Measurements from ENCODE around the gene CFDP1. TPM values are rescaled to one million over a fixed set of nuclear protein-coding genes. Genes with fewer than 3 reads are reported as not detected.
A peak's percentile ranks its signal among the peaks of the same experiment; 100 is the strongest.

CFDP1 gene
- total RNA-seq (2014; rRNA removed; shearing (Covaris generic)), result 45.0 and 54.0 TPM in 2 replicates

GRCh38 chr16:75432828-75433731, at the start of gene CFDP1:
Gene CFDP1, minus strand, starts transcription at chr16:75433503. Its CDS starts 151 bp downstream, at chr16:75433352.
- peak; percentile 92 for DNase-seq (ENCODE audit: low spot score)

- no peak for DNase-seq (ENCODE audit: low spot score)
These were observed 49.3 kb upstream of the CFDP1 start for GRCh38 chr16:75482434-75483205.

GRCh38 chr16:75481475-75481874, 48.2 kb upstream of the CFDP1 start:
- DNase-seq (ENCODE audit: low spot score), result no peak

- no peak for DNase-seq (ENCODE audit: low spot score)
These were observed 46.2 kb upstream of the CFDP1 start for GRCh38 chr16:75479421-75479990.

- DNase-seq (ENCODE audit: low spot score), result no peak
These were observed 45.4 kb upstream of the CFDP1 start for GRCh38 chr16:75478480-75479345.

- DNase-seq (ENCODE audit: low spot score), result no peak
These were observed 44.6 kb upstream of the CFDP1 start for GRCh38 chr16:75477680-75478473.

GRCh38 chr16:75476817-75477216, 43.5 kb upstream of the CFDP1 start:
- DNase-seq (ENCODE audit: low spot score), result no peak

GRCh38 chr16:75475420-75475847, 42.1 kb upstream of the CFDP1 start:
- DNase-seq (ENCODE audit: low spot score), result no peak

GRCh38 chr16:75472908-75473877, 39.9 kb upstream of the CFDP1 start:
- DNase-seq (ENCODE audit: low spot score), result no peak

GRCh38 chr16:75471723-75472633, 38.7 kb upstream of the CFDP1 start:
- peak; percentile 76 for DNase-seq (ENCODE audit: low spot score)

- no peak for DNase-seq (ENCODE audit: low spot score)
These were observed 33.5 kb upstream of the CFDP1 start for GRCh38 chr16:75466760-75467159.

GRCh38 chr16:75464122-75464918, 31.0 kb upstream of the CFDP1 start, which contains the start of gene TMEM170A:
Gene TMEM170A, minus strand, starts transcription at chr16:75464689. Its CDS starts 89 bp downstream, at chr16:75464600.
- DNase-seq (ENCODE audit: low spot score), result peak; percentile 97

GRCh38 chr16:75463389-75464121, 30.3 kb upstream of the CFDP1 start:
- peak; percentile 30 for DNase-seq (ENCODE audit: low spot score)

- no peak for DNase-seq (ENCODE audit: low spot score)
These were observed 29.5 kb upstream of the CFDP1 start for GRCh38 chr16:75462806-75463205.

- DNase-seq (ENCODE audit: low spot score), result no peak
These were observed 28.3 kb upstream of the CFDP1 start for GRCh38 chr16:75461575-75461974.

- no peak for DNase-seq (ENCODE audit: low spot score)
These were observed 27.1 kb upstream of the CFDP1 start for GRCh38 chr16:75460446-75460845.
